GM21360 (cell line): Measurements from ENCODE around the gene SLC17A2.

Source experiments
- ATAC-seq: cut with Tn5 transposase; IDR thresholded peaks from one replicate; pipeline ENCODE4 v1.9.1; 2021; ENCODE audit warnings: mild to moderate bottlenecking, moderate library complexity; ENCODE audit not compliant: unreplicated experiment

SLC17A2 gene

GRCh38 chr6:25930532-25931410 is at the start of gene SLC17A2:
Gene SLC17A2, minus strand, starts transcription at chr6:25930691. Its CDS starts 4,895 bp downstream, at chr6:25925796.
- ATAC-seq, result no peak

- ATAC-seq, result no peak
Measured at GRCh38 chr6:25975923-25976560, 45.6 kb upstream of the SLC17A2 start.

- no peak for ATAC-seq
Measured at GRCh38 chr6:25973923-25974555, 43.5 kb upstream of the SLC17A2 start.

- no peak for ATAC-seq
Measured at GRCh38 chr6:25972902-25973301, 42.4 kb upstream of the SLC17A2 start.

GRCh38 chr6:25972128-25972527 is 41.6 kb upstream of the SLC17A2 start:
- ATAC-seq, result no peak

- ATAC-seq, result no peak
Measured at GRCh38 chr6:25971187-25971821, 40.8 kb upstream of the SLC17A2 start.

GRCh38 chr6:25968769-25969168 is 38.3 kb upstream of the SLC17A2 start:
- no peak for ATAC-seq

- no peak for ATAC-seq
Measured at GRCh38 chr6:25966711-25967110, 36.2 kb upstream of the SLC17A2 start.

GRCh38 chr6:25965058-25965457 is 34.6 kb upstream of the SLC17A2 start:
- no peak for ATAC-seq

GRCh38 chr6:25963426-25964123 is 33.1 kb upstream of the SLC17A2 start:
- ATAC-seq, result no peak

GRCh38 chr6:25962149-25963127 is 31.9 kb upstream of the SLC17A2 start, which contains the start of gene TRIM38:
Gene TRIM38, plus strand, starts transcription at chr6:25962802. Its CDS starts 3,721 bp downstream, at chr6:25966523.
- ATAC-seq, result peak; percentile 71

- no peak for ATAC-seq
Measured at GRCh38 chr6:25961619-25962148, 31.2 kb upstream of the SLC17A2 start.

- no peak for ATAC-seq
Measured at GRCh38 chr6:25960734-25961133, 30.2 kb upstream of the SLC17A2 start.

GRCh38 chr6:25959890-25960536 is 29.5 kb upstream of the SLC17A2 start:
- no peak for ATAC-seq

GRCh38 chr6:25958700-25959162 is 28.2 kb upstream of the SLC17A2 start:
- no peak for ATAC-seq

GRCh38 chr6:25956226-25956625 is 25.7 kb upstream of the SLC17A2 start:
- no peak for ATAC-seq

- ATAC-seq, result no peak
Measured at GRCh38 chr6:25954756-25955155, 24.3 kb upstream of the SLC17A2 start.

GRCh38 chr6:25953733-25954132 is 23.2 kb upstream of the SLC17A2 start:
- ATAC-seq, result no peak
